CD4-positive, alpha-beta T cell treated with Interleukin-6 for 4 hours (primary cell): ENCODE measurements around the gene NRL.

Experiments used
- DNase-seq: peaks from one replicate; pipeline ENCODE4 v3.0.0-alpha.2; 2020; ENCODE audit warnings: mixed read lengths

The NRL gene

GRCh38 chr14:24114532-24115421 lies at the start of gene NRL, which contains the start of gene DCAF11:
NRL (minus strand) TSS chr14:24114949; CDS start chr14:24082848, 32,101 bp downstream.
DCAF11 (plus strand) TSS chr14:24114777; CDS start chr14:24115595, 818 bp downstream.
- peak; percentile 99 for DNase-seq

- peak; percentile 8 for DNase-seq
These were observed 47.3 kb upstream of the NRL start for GRCh38 chr14:24162093-24162492.

- DNase-seq = peak; percentile 98
These were observed 46.4 kb upstream of the NRL start, which contains the start of gene IRF9 for GRCh38 chr14:24160850-24161804. IRF9 (plus strand) TSS chr14:24161265; CDS start chr14:24162145, 880 bp downstream.

GRCh38 chr14:24160499-24160849 lies 45.7 kb upstream of the NRL start:
- DNase-seq = no peak

GRCh38 chr14:24159777-24160498 lies 45.2 kb upstream of the NRL start:
- DNase-seq = no peak

- DNase-seq = no peak
These were observed 42.6 kb upstream of the NRL start for GRCh38 chr14:24157331-24157730.

- DNase-seq = no peak
These were observed 42.1 kb upstream of the NRL start for GRCh38 chr14:24156840-24157239.

- no peak for DNase-seq
These were observed 40.4 kb upstream of the NRL start for GRCh38 chr14:24155100-24155499.

- no peak for DNase-seq
These were observed 36.8 kb upstream of the NRL start for GRCh38 chr14:24151404-24152080.

GRCh38 chr14:24150993-24151392 lies 36.2 kb upstream of the NRL start:
- DNase-seq = no peak

GRCh38 chr14:24150567-24150966 lies 35.8 kb upstream of the NRL start:
- no peak for DNase-seq

- no peak for DNase-seq
These were observed 35.3 kb upstream of the NRL start for GRCh38 chr14:24150061-24150460.

GRCh38 chr14:24149302-24149969 lies 34.7 kb upstream of the NRL start:
- DNase-seq = no peak

- DNase-seq = no peak
These were observed 33.1 kb upstream of the NRL start for GRCh38 chr14:24147761-24148428.

GRCh38 chr14:24146978-24147760 lies 32.4 kb upstream of the NRL start, which contains the start of gene RNF31:
RNF31 (plus strand) TSS chr14:24147498; CDS start chr14:24147699, 201 bp downstream.
- DNase-seq = peak; percentile 100

GRCh38 chr14:24146453-24146977 lies 31.8 kb upstream of the NRL start, which contains the start of gene PSME2:
PSME2 (minus strand) TSS chr14:24146610; CDS start chr14:24146581, 29 bp downstream.
- DNase-seq = peak; percentile 90

GRCh38 chr14:24145690-24146452 lies 31.1 kb upstream of the NRL start:
- DNase-seq = no peak

GRCh38 chr14:24145219-24145618 lies 30.5 kb upstream of the NRL start:
- no peak for DNase-seq

- no peak for DNase-seq
These were observed 29.7 kb upstream of the NRL start for GRCh38 chr14:24144451-24144850.
